Keratinocyte (primary cell): ENCODE measurements around the gene ZNF641. TPM values are rescaled to one million over a fixed set of nuclear protein-coding genes. Genes with fewer than 3 reads are reported as not detected.

Experiments used
- DNase-seq: peaks from one replicate; pipeline ENCODE4 v3.0.0-alpha.2; 2011; ENCODE audit warnings: low read depth, missing footprints, low spot score
- FAIRE-seq: peaks from 2 replicates; lab custom pipeline; 2011; peaks lifted over from hg19 to GRCh38; lab: Jason Lieb, UNC
- H2AFZ ChIP-seq: 2 replicates; pipeline ENCODE4 v1.6.0; 2012; ENCODE audit warnings: low read length, control low read depth, inconsistent platforms; ENCODE audit not compliant: control insufficient read depth
- H3K27ac ChIP-seq: 2 replicates; pipeline ENCODE4 v1.5.1; 2011; ENCODE audit warnings: low read length; ENCODE audit not compliant: control insufficient read depth, insufficient read depth
- H3K27me3 ChIP-seq: 3 replicates; pipeline ENCODE4 v1.6.0; 2011; ENCODE audit warnings: low read length; ENCODE audit not compliant: control insufficient read depth, insufficient read depth; ENCODE audit errors: extremely low read depth
- H3K36me3 ChIP-seq, 2 experiments: 2 replicates in 1 of 2; 3 replicates in 1 of 2; pipeline ENCODE4 v1.5.1; 2011; ENCODE audit warnings: low read length in 2 of 2, mild to moderate bottlenecking in 1 of 2; ENCODE audit not compliant: control insufficient read depth in 2 of 2, insufficient read depth in 2 of 2; ENCODE audit errors: extremely low read depth in 1 of 2
- H3K4me1 ChIP-seq: 3 replicates; pipeline ENCODE4 v1.5.1; 2011; ENCODE audit warnings: low read length; ENCODE audit not compliant: control insufficient read depth, insufficient read depth; ENCODE audit errors: extremely low read depth
- H3K4me2 ChIP-seq: 3 replicates; pipeline ENCODE4 v1.6.0; 2011; ENCODE audit warnings: low read depth, low read length; ENCODE audit not compliant: control insufficient read depth, insufficient read depth; ENCODE audit errors: extremely low read depth
- H3K4me3 ChIP-seq, 3 experiments: fragments of 200-600 bp in 1 of 3; sonication (generic) in 1 of 3; 2 replicates in 2 of 3; 3 replicates in 1 of 3; pipeline ENCODE4 v1.5.1; 2011 to 2016; ENCODE audit warnings: low read length in 3 of 3, mild to moderate bottlenecking in 3 of 3, control low read depth in 2 of 3, inconsistent platforms in 1 of 3, low read depth in 1 of 3, mixed read lengths in 1 of 3, mixed run types in 1 of 3, moderate library complexity in 1 of 3; ENCODE audit not compliant: control insufficient read depth in 2 of 3, insufficient read depth in 2 of 3; ENCODE audit errors: extremely low read depth in 1 of 3
- H3K79me2 ChIP-seq: 2 replicates; pipeline ENCODE4 v1.6.0; 2012; ENCODE audit warnings: low read length; ENCODE audit not compliant: control insufficient read depth, insufficient read depth
- H3K9ac ChIP-seq: 3 replicates; pipeline ENCODE4 v1.6.0; 2011; ENCODE audit warnings: low read length; ENCODE audit not compliant: control insufficient read depth, insufficient read depth; ENCODE audit errors: extremely low read depth
- H3K9me1 ChIP-seq: 3 replicates; pipeline ENCODE4 v1.6.0; 2011; ENCODE audit warnings: low read length; ENCODE audit not compliant: control insufficient read depth, insufficient read depth; ENCODE audit errors: extremely low read depth
- H3K9me3 ChIP-seq: 2 replicates; pipeline ENCODE4 v1.5.1; 2012; ENCODE audit warnings: low read depth, low read length; ENCODE audit not compliant: control insufficient read depth
- H4K20me1 ChIP-seq: 3 replicates; pipeline ENCODE4 v1.6.0; 2011; ENCODE audit warnings: low read length; ENCODE audit not compliant: control insufficient read depth, insufficient read depth; ENCODE audit errors: extremely low read depth
- CTCF ChIP-seq, 3 experiments: IDR thresholded peaks in 1 of 3; conservative IDR thresholded peaks in 1 of 3; optimal IDR thresholded peaks in 1 of 3; 2 replicates in 2 of 3; 3 replicates in 1 of 3; pipeline versions ENCODE3 to v1.5.1; 2011; ENCODE audit warnings: low read length in 3 of 3, mild to moderate bottlenecking in 3 of 3, moderate library complexity in 2 of 3, control low read depth in 1 of 3, inconsistent platforms in 1 of 3; ENCODE audit not compliant: insufficient read depth in 2 of 3; ENCODE audit errors: extremely low read depth in 1 of 3
- EZH2 ChIP-seq: IDR thresholded peaks from one replicate; pipeline ENCODE4 v1.6.1; 2012; ENCODE audit warnings: inconsistent platforms, mild to moderate bottlenecking, low read length, moderate library complexity
- dilution Hi-C: fragments of 300-500 bp; cut with MboI; formaldehyde crosslinking; loops from one replicate; pipeline ENCODE4 v1.7.0; 2020; ENCODE audit warnings: low sequenced_read_pairs; ENCODE audit not compliant: extremely low pct_ligation_motif_present
- polyA plus RNA-seq, 5 experiments: library from polyadenylated mRNA; depleted of rRNA in 3 of 5; stranded (reverse) in 3 of 5; stranded (forward) in 1 of 5; unstranded in 1 of 5; fragments of >200 nt; gene quantifications; 1 replicate in 1 of 5; 2 replicates in 3 of 5; 3 replicates in 1 of 5; pipeline versions ENCODE4 v1.2.1 to v1.2.3, GENCODE V29; 2011 to 2012; ENCODE audit warnings: missing spikeins in 2 of 5, low read depth in 1 of 5, low replicate concordance in 1 of 5

Gene ZNF641
- polyA plus RNA-seq, 1 donor (not counting 4 experiments of a cell fraction or from before 2014, with no cell fraction given), result 6.4 TPM

GRCh38 chr12:48352157-48352760 is 1.5 kb upstream of the ZNF641 start:
- H3K9me3 ChIP-seq, result no peaks in the 10 kb centered on the region
- H3K4me3 ChIP-seq, result no peak overlapping the region
- H3K27me3 ChIP-seq, result no peaks in the 10 kb centered on the region
- H3K4me1 ChIP-seq, result peaks cover 23% of the 10 kb centered on the region
- H2AFZ ChIP-seq, result no peak overlapping the region
- TF ChIP-seq EZH2, result no peak
- no peak for TF ChIP-seq CTCF (optimal IDR thresholded peaks at IDR 0.05 in 1 of 3, IDR thresholded peaks at IDR 0.05 in 1 of 3, conservative IDR thresholded peaks at IDR 0.05 in 1 of 3; ENCODE audit: extremely low read depth in 1 of 3, insufficient read depth in 2 of 3, low read length in 3 of 3)
- H3K27ac ChIP-seq, result no peak overlapping the region
- dilution Hi-C loops, result no loop called here
- no peaks in the 10 kb centered on the region for H3K79me2 ChIP-seq
- H3K4me2 ChIP-seq, result no peak overlapping the region
- H3K36me3 ChIP-seq, result peaks cover 0 to 2% of the 10 kb centered on the region in 2 experiments
- no peaks in the 10 kb centered on the region for H4K20me1 ChIP-seq
- H3K9me1 ChIP-seq, result no peaks in the 10 kb centered on the region
- DNase-seq (no peak), FAIRE-seq (no peak)
- no peak overlapping the region for H3K9ac ChIP-seq

- H3K36me3 ChIP-seq, result peaks cover 0 to 8% of the 10 kb centered on the region in 2 experiments
- TF ChIP-seq EZH2, result no peak
- TF ChIP-seq CTCF (optimal IDR thresholded peaks at IDR 0.05 in 1 of 3, IDR thresholded peaks at IDR 0.05 in 1 of 3, conservative IDR thresholded peaks at IDR 0.05 in 1 of 3; ENCODE audit: extremely low read depth in 1 of 3, insufficient read depth in 2 of 3, low read length in 3 of 3), result no peak
- peaks cover 17% of the 10 kb centered on the region for H3K4me1 ChIP-seq
- no peaks in the 10 kb centered on the region for H4K20me1 ChIP-seq
- H3K9me3 ChIP-seq, result no peaks in the 10 kb centered on the region
- H3K79me2 ChIP-seq, result no peaks in the 10 kb centered on the region
- H3K27ac ChIP-seq, result peak overlapping the region; percentile 58
- H2AFZ ChIP-seq, result peak overlapping the region; percentile 94
- peak overlapping the region; percentile 85 for H3K9ac ChIP-seq
- dilution Hi-C loops, result no loop called here
- peak overlapping the region; percentile 58 to 89 (median 68) for H3K4me3 ChIP-seq
- DNase-seq, result no peak
- H3K27me3 ChIP-seq, result no peaks in the 10 kb centered on the region
- no peaks in the 10 kb centered on the region for H3K9me1 ChIP-seq
- H3K4me2 ChIP-seq, result peak overlapping the region; percentile 72
- FAIRE-seq, result no peak
These were observed 446 bp upstream of the ZNF641 start for GRCh38 chr12:48351022-48351708.
